Panc1 (cell line): ENCODE data around the gene BCL2L12. TPM values are rescaled to one million over a fixed set of nuclear protein-coding genes. Genes with fewer than 3 reads are reported as not detected.
A peak's percentile ranks its signal among the peaks of the same experiment; 100 is the strongest.

Experiments
- ATAC-seq: fragments of 200-7000 bp; cut with Tn5 transposase; 2 replicates; pipeline ENCODE4 v1.9.1; 2020; ENCODE audit warnings: mild to moderate bottlenecking, moderate library complexity
- BruUV-seq: library from RNA; stranded (reverse); fragments of 400-500 nt; replicated peaks from 2 replicates; lab custom pipeline; 2021; lab: Mats Ljungman, UMichigan
- CTCF ChIA-PET: fragments of 300-600 bp; sonication (Branson Sonifier 250); formaldehyde crosslinking; loops from one replicate; lab custom pipeline; 2022; ENCODE audit warnings: antibody characterized with exemption; lab: Charles Lee
- POLR2A ChIA-PET: fragments of 300-600 bp; sonication (Branson Sonifier 250); formaldehyde crosslinking; loops from one replicate; lab custom pipeline; 2022; ENCODE audit warnings: antibody characterized with exemption; lab: Charles Lee
- DNase-seq: peaks from one replicate; pipeline ENCODE4 v3.0.0-alpha.2; 2010; ENCODE audit warnings: low read depth, low spot score
- H3K27ac ChIP-seq: 2 replicates; pipeline ENCODE4 v1.5.1; 2011; ENCODE audit warnings: mild to moderate bottlenecking, low read length, inconsistent platforms
- H3K27me3 ChIP-seq: fragments of 200-500 bp; sonication (Bioruptor generic); 2 replicates; pipeline ENCODE4 v1.6.0; 2014; ENCODE audit warnings: low read length, inconsistent platforms; ENCODE audit not compliant: control insufficient read depth, insufficient read depth
- H3K36me3 ChIP-seq: fragments of 200-500 bp; sonication (Bioruptor generic); 2 replicates; pipeline ENCODE4 v1.5.1; 2014; ENCODE audit warnings: inconsistent platforms, mild to moderate bottlenecking, low read length, moderate library complexity; ENCODE audit not compliant: control insufficient read depth, insufficient read depth
- H3K4me1 ChIP-seq: 2 replicates; pipeline ENCODE4 v1.5.1; 2011; ENCODE audit warnings: inconsistent platforms, mild to moderate bottlenecking, low read length, moderate library complexity; ENCODE audit not compliant: control insufficient read depth, insufficient read depth
- H3K4me3 ChIP-seq, 2 experiments: 2 replicates each; pipeline ENCODE4 v1.5.1; 2011 to 2012; ENCODE audit warnings: low read depth in 2 of 2, low read length in 2 of 2, mild to moderate bottlenecking in 2 of 2, inconsistent platforms in 1 of 2, moderate library complexity in 1 of 2
- H3K9me3 ChIP-seq: fragments of 200-500 bp; sonication (Bioruptor generic); 2 replicates; pipeline ENCODE4 v1.5.1; 2014; ENCODE audit warnings: low read depth, mild to moderate bottlenecking, inconsistent platforms, low read length, moderate library complexity; ENCODE audit not compliant: control insufficient read depth, insufficient read depth
- CTCF ChIP-seq: fragments of 450-650 bp; IDR thresholded peaks from 2 replicates; pipeline ENCODE4 v1.5.1; 2017; ENCODE audit warnings: mild to moderate bottlenecking
- POLR2AphosphoS5 ChIP-seq: IDR thresholded peaks from 2 replicates; pipeline ENCODE4 v1.6.1; 2012; ENCODE audit warnings: mild to moderate bottlenecking, low read depth, low read length, moderate library complexity
- REST ChIP-seq, 2 experiments: IDR thresholded peaks; 2 replicates each; pipeline ENCODE4 v1.6.1; 2011 to 2012; ENCODE audit warnings: low read depth in 2 of 2, control low read depth in 1 of 2, low read length in 1 of 2, mild to moderate bottlenecking in 1 of 2, moderate library complexity in 1 of 2; ENCODE audit not compliant: insufficient read depth in 1 of 2
- SIN3A ChIP-seq: IDR thresholded peaks from 2 replicates; pipeline ENCODE4 v1.6.1; 2012; ENCODE audit warnings: low read depth, mild to moderate bottlenecking, low read length, moderate library complexity, borderline replicate concordance; ENCODE audit not compliant: insufficient read depth
- TCF7L2 ChIP-seq: IDR thresholded peaks from 2 replicates; pipeline ENCODE4 v1.6.1; 2011; ENCODE audit warnings: mild to moderate bottlenecking, low read depth, low read length, inconsistent platforms
- in situ Hi-C: cut with HindIII; loops from 2 replicates; pipeline ENCODE4 v1.10.0; 2016; ENCODE audit warnings: low sequenced_read_pairs, low pct_unique_long_range_greater_than_20kb
- intact Hi-C: fragments of 100-400 bp; cut with micrococcal nuclease; formaldehyde crosslinking; loops from one replicate; pipeline ENCODE4 v1.10.0; 2022; ENCODE audit not compliant: unreplicated experiment
- total RNA-seq: library from RNA; stranded (reverse); gene quantifications from one replicate; pipeline ENCODE4 v1.2.1, GENCODE V29; 2021; ENCODE audit not compliant: unreplicated experiment

The BCL2L12 gene
- total RNA-seq, 1 experiment from 2014 or later, result 69.6 TPM

GRCh38 chr19:49657493-49658138 is 8.1 kb upstream of the BCL2L12 start:
- intact Hi-C loops, result no loop called here
- Histone ChIP-seq H3K27ac (no peak overlapping the region), H3K27me3 (no peaks in the 10 kb centered on the region), H3K4me3 (no peak overlapping the region), H3K9me3 (no peaks in the 10 kb centered on the region), H3K36me3 (no peaks in the 10 kb centered on the region), H3K4me1 (no peaks in the 10 kb centered on the region)
- POLR2A ChIA-PET, result no interaction called here
- in situ Hi-C loops, result no loop called here
- TF ChIP-seq TCF7L2, result no peak
- no peak for TF ChIP-seq POLR2AphosphoS5
- TF ChIP-seq SIN3A, result no peak
- no peak for TF ChIP-seq CTCF
- no peak for TF ChIP-seq REST (IDR thresholded peaks at IDR 0.05; ENCODE audit: insufficient read depth in 1 of 2, low read depth in 2 of 2, low read length in 1 of 2)
- BruUV-seq, result no TSS peak
- ATAC-seq (no peak), DNase-seq (no peak)
- CTCF ChIA-PET, result no interaction called here

- DNase-seq (no peak), ATAC-seq (no peak)
- no peak overlapping the region for H3K4me3 ChIP-seq
- no peaks in the 10 kb centered on the region for H3K9me3 ChIP-seq
- TF ChIP-seq TCF7L2 (no peak), SIN3A (no peak), POLR2AphosphoS5 (no peak), CTCF (no peak), REST (IDR thresholded peaks at IDR 0.05; ENCODE audit: insufficient read depth in 1 of 2, low read depth in 2 of 2, low read length in 1 of 2) (no peak)
- intact Hi-C loops, result no loop called here
- H3K27me3 ChIP-seq, result no peaks in the 10 kb centered on the region
- POLR2A ChIA-PET, result no interaction called here
- H3K36me3 ChIP-seq, result no peaks in the 10 kb centered on the region
- H3K4me1 ChIP-seq, result no peaks in the 10 kb centered on the region
- in situ Hi-C loops, result no loop called here
- TSS peak; percentile 75 for BruUV-seq
- H3K27ac ChIP-seq, result no peak overlapping the region
- CTCF ChIA-PET, result no interaction called here
Measured at GRCh38 chr19:49658139-49658517, 7.6 kb upstream of the BCL2L12 start.
